HG03571 (cell line): Measurements from ENCODE around the gene ELOA.
A peak's percentile ranks its signal among the peaks of the same experiment; 100 is the strongest.
"Not testable (repeated sequence)": the region's sequence is repeated elsewhere in the genome, so short reads cannot be mapped to it uniquely, and the experiment has no call there.

Experiments used
- ATAC-seq: cut with Tn5 transposase; IDR thresholded peaks from one replicate; pipeline ENCODE4 v1.9.1; 2021; ENCODE audit not compliant: unreplicated experiment

The ELOA gene

GRCh38 chr1:23799255-23799569 lies 55.9 kb downstream of the ELOA start:
- no peak for ATAC-seq

DNA sequence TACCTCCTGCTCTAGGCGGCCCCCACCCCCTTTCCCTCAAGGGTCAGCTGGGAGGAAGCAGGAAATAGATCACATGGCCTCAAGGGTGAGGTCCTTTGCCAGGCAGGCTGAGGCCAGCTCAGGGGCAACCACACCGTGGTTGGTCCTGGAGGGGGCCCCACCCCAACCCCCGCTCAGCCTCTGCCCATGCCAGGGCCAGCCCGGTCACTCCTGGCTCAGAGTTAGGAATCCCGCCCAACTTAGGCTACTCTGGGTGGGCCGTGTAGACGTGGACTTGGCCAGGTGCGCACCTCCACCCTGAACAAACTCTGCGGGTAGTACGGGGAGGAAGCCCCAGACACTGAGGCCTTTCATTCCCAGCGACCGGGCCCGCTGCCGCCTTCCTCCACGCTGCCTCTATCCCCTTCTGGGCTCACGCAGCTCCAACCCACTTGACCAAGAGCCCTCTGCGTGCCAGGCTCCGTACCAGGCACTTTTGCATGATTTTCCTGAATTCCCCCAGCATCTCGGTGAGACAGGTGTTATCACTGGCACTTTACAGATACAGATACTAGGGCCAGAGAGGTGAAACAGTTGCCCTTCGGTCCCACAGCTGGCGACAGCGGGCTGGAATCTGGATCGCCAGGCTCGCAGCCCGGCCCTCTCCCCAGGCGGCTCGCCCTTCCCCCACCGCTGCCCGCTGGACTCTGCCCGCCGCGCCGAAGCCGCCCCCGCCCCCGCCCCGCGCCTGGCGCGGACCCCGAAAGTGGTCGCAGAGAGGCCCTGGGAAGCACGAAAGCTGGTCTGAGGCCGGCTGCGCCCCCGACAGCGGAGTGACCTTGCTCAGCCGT lies 56.5 kb downstream of the ELOA start:
- ATAC-seq = no peak

DNA sequence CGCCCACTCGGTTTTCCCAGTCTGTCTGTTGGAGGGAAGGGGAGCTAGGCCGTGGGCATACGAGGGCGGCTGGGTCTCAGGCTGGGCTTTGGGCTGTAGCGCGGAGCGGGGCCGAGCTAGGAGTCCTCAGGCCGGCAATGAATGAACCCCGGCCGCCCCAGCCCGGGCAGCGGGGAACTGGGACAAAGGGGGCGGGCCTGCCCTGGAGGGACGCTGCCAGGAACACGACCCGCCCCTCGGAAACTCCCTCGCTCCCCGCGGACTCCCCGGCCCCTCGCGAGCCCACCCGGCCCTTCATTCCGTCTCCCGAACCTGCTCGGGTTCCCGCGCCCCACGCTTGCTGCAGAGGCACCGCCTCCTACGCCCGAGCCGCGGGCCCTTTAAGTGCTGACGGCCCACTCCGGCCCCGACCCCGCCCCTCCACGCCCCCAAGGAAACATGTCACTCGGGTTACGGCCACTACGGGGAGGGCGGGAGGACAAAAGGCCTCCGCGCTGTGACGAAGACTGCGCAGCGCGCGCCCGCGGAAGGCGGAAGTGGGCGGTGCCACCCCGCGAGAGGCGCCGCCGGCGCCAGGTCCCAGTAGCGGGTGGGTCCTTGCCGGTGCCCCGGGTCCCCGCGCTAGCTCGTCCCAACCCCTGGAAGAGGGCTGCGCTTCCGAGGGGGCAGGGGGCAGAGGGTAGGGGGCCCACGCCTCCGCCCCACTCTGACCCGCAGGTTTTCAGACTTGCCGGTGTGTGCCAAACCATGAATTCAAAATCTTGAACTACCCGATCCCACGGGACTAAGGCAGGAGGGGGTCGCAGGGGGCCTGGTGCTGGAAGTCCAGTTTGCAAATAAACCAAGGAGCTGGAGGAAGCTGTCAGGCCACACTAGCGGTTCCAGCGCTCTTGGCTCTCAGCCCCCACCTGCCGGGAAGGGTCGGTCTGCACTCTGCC lies 57.4 kb downstream of the ELOA start, which contains the start of gene GALE:
GALE (minus strand) TSS at position 355 of the 938 bp plus-strand sequence. CDS start 1,747 bp downstream, outside the sequence.
- peak; percentile 68 for ATAC-seq

DNA sequence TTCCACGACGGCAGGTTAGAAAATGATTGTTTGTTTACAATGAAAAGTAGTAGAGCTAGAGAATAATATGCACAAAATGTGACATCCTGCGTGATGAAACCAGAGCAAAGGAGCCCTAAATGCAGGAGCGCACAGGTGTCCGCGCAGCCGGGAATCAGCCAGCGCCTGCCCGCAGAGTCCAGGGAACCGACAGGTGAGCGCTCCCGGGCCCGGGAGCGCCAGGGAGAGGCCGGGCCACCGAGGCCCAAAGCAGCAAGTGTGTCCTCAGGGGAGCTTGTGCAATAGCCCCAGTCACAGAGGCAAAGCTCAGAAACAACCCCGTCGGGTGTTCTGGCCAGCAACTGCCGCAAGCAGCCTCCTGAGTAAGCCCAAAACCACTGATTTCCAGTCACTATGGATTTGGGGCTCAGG lies 58.1 kb downstream of the ELOA start:
- no peak for ATAC-seq

- no peak for ATAC-seq
Measured at GRCh38 chr1:23801876-23802275, 58.6 kb downstream of the ELOA start.

GRCh38 chr1:23802809-23803342 lies 59.6 kb downstream of the ELOA start:
- not testable (repeated sequence) for ATAC-seq

DNA sequence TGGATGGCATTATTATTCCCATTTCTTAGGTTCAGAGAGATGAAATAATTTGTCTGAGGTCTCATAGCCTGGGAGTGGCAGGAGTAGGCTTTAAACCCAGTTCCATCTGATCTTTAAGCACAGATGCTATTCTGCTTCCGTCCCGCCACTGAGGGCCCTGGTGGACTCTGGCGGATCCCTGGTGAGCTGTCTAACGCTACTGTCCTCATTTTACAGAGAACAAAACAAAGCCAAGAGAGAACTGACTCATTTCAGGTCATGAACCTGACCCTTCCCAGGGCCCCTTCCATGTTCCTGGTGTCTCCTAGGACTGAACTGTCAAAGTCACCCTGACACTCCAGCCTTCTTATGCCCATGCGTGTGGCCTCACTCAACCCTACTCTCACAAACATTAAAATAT lies 60.4 kb downstream of the ELOA start:
- no peak for ATAC-seq

DNA sequence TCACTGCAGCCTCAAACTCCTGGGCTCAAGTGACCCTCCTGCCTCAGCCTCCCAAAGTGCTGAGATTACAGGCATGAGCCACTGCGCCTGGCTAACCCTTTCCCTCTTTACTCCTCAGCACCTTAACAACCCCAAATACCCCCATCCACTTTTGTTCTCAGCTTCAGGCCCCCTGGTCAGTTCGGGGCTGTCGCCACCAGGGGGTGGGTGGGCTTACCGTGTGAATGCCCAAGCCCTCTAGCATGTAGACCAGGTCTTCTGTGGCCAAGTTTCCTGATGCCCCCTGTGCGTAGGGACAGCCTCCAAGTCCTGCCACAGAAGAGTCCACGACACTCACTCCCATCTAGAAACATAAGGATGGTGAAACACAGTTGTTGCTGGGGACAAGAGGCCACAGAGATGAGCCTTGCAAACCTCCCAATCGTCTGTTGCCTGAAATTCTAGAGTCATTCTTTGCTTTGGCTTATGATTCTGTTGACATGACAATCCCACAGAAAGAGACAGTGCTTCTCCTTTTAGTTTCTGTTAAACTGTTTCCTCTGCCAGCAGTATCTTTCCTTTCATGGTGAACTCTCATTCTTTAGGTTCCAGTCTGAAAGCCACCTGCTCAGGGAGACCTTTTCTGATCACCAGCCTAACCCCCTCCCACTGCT lies 61.0 kb downstream of the ELOA start:
- no peak for ATAC-seq

GRCh38 chr1:23805025-23805424 lies 61.8 kb downstream of the ELOA start:
- ATAC-seq = no peak

DNA sequence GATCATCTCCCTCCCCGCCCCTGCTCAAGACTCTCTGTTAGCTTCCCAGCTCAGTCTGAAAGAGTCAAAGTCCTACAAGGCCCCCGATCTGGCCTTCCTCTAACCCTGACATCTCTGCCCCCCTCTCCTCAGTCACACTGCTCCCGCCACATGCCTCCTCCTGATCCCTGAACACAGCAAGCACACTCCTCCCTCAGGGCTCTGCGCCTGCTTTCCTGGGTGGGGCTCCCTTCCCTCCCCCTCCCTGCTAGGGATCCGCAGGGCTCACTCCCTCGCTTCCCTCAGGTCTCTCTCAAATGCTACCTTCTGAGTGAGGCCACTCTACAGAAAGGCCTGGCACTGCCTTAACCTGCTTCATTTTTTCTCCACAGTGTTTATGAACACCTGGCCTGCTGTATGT lies 63.0 kb downstream of the ELOA start:
- no peak for ATAC-seq

DNA sequence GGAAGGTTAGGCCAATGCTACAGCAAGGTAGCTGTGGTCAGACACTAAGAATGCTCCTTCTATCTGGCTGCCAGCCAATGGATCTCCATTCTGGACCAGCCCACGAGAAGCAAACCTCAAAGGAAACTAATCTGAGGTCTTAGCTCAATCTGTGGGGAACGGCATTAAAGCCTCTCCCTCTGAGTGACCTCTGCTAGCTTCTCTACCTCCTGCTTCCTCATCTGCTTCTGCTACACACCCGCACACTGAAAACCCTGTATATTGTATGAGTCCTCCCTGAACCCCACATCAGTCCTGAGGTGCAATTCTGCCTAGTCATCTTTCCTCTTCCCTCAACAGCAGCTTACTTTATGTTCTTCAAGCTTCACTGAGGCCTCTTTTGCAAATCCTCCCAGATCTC lies 64.2 kb downstream of the ELOA start:
- ATAC-seq = no peak

DNA sequence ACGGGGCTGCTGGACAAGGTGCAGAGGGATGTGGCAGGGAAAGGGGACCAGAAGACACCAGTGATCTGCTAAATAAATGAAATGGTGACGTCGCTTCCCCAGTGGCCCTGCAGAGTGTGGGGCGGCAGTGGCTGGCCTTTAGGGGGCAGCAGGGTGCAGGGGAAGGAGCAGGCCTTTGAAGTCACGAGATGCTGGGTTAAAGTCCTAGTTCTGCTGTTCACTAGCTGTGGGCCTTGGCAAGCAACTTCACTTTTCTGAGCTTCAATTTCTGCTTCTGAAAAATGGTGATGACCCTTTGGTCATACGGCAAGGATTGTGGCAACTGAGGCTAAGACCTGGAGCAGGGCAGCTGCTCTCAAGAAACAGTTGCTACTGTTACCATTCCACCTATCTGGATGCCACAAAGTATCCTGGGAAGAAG lies 66.5 kb downstream of the ELOA start:
- ATAC-seq = no peak

GRCh38 chr1:23810818-23811540 lies 67.7 kb downstream of the ELOA start:
- ATAC-seq = no peak
